HuH-7.5 (cell line): ENCODE results near the gene PFN3.
"Not testable (repeated sequence)": the region's sequence is repeated elsewhere in the genome, so short reads cannot be mapped to it uniquely, and the experiment has no call there.

Experiments used
- DNase-seq: peaks from one replicate; pipeline ENCODE4 v3.0.0; 2011; ENCODE audit warnings: low spot score

The PFN3 gene

DNA sequence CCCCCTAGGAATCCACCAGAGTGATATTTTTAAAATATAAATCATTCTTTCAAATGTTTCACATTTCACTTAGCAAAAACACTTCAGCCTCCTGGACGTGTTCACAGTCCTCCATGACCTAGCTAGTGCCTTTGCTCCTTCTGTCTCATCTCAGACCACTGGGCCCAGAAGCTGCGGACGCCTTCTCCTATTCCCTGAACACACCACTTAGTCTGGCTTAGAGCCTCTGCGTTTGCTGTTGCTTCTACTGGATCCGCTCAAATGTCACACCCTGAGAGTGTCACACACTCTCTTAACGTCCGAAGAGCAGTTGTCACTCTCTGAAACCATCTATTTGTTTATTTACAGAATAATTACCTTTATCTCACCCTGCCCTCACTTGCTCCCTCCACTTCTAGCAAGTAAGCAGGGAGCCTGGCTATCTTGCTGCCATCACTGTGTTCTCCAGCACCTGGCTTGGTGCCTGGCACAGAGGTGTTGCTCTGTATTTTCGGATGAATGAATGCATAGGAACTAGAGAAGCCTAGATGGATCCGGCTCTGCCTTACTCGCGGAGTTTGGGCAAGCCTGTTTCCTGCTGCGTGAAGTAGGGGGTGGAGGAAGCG lies 24.8 kb upstream of the PFN3 start:
- DNase-seq, result no peak

- no peak for DNase-seq
Observed at GRCh38 chr5:177423671-177424070, 23.2 kb upstream of the PFN3 start.

DNA sequence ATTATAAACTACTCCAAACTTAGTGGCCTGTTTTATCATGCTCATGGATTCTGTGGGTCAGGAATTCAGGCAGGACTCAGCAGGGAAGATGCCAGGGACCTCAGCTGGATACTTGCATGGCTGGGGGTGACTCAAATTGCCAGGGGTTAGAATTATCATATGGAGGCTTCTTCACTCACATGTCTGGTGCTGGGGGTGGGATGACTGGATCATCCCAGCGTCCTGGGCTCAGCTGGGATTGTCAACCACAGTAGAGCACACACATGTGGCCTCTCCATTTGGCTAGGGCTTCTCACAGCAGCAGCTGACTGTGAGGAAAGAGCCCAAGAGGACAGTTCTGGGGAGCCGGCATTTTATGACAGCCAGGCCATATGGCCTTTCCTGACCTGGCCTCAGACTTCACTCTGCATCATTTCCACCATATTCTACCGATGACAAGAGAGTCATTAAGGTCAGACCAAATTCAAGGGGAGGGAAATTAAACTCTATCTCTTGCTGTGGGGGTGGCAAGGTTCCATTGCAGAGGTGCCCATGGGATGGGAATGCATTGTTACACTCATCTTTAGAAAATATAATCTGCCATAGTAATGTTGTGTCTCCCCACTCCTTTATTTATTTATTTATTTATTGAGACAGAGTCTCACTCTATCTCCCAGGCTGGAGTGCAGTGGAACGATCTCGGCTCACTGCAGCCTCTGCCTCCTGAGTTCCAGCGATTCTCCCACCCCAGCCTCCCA lies 20.8 kb upstream of the PFN3 start:
- DNase-seq, result no peak

DNA sequence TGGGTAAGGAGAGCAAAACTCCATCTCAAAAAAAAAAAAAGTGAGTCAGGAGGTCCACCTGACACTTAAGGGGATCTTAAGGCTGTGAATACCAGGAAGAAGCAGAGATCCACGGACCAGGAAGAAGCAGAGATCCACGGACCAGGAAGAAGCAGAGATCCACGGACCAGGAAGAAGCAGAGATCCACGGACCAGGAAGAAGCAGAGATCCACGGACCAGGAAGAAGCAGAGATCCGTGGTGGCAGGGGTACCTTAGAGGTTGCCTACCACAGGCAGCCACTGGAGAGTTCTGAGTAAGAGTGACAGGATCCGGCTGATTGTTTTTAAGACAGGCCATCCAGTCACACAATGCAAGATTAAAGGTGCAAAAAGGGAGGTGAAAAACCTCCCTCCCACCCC lies 20.0 kb upstream of the PFN3 start:
- not testable (repeated sequence) for DNase-seq

GRCh38 chr5:177419046-177419445 lies 18.6 kb upstream of the PFN3 start:
- DNase-seq, result no peak

GRCh38 chr5:177417081-177417480 lies 16.6 kb upstream of the PFN3 start:
- DNase-seq, result not testable (repeated sequence)

- no peak for DNase-seq
Observed at GRCh38 chr5:177414481-177414880, 14.0 kb upstream of the PFN3 start.

DNA sequence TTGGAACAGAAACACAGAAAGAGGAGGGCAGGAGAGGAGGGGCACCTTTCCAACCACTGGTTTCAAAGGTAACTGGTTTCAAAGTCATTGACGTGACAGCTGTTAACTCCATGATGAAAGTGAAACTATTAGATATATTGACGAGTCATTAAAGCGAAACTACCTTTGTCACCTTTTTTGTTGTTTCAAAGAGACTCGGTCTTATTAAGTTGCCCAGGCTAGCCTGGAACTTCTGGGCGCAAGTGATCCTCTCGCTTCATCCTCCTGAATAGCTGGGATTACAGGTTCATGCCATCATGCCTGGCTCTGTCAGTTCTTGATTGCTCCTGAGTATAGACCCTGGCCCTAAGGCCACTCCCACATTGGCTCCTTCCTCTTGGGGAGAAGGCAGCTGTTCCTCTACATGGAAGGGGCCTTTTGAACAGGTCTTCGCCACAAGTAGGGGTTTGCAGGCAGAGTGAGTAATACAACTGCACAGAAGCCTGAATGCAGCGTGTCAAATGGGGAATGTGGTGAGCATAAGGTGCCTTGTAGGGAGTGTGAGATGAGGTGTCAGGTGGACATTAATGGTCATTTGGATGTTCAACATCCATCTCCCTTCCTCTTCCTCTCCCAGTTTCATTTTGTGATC lies 12.3 kb upstream of the PFN3 start:
- DNase-seq, result no peak

- no peak for DNase-seq
Observed at GRCh38 chr5:177410575-177410974, 10.1 kb upstream of the PFN3 start.

- DNase-seq, result peak; percentile 83
Observed at GRCh38 chr5:177409043-177409801, 8.8 kb upstream of the PFN3 start, which contains the start of gene F12. Gene F12, minus strand, starts transcription at chr5:177409564. Its CDS starts 37 bp downstream, at chr5:177409527.

DNA sequence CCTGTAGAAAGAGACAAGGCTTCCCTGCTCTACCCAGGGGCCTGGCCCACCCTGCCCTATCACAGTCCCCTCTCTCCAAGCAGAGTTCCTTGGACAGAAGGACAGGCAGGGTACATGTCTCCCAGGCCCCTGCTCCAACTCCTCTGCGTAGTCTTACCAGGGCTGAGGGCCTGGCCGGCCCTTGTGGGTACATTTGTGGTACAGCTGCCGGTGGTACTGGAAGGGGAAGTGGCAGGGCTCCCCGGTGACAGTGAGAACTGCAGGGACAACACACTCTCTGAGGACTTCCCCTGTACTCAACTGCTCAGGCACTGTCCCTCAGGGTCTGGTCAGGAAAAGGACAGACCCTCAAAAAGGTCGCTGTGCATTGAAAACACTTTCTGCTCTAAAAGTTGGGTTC lies 5.3 kb upstream of the PFN3 start:
- DNase-seq, result peak; percentile 5

- peak; percentile 8 for DNase-seq
Observed at GRCh38 chr5:177405312-177405711, 4.9 kb upstream of the PFN3 start.

DNA sequence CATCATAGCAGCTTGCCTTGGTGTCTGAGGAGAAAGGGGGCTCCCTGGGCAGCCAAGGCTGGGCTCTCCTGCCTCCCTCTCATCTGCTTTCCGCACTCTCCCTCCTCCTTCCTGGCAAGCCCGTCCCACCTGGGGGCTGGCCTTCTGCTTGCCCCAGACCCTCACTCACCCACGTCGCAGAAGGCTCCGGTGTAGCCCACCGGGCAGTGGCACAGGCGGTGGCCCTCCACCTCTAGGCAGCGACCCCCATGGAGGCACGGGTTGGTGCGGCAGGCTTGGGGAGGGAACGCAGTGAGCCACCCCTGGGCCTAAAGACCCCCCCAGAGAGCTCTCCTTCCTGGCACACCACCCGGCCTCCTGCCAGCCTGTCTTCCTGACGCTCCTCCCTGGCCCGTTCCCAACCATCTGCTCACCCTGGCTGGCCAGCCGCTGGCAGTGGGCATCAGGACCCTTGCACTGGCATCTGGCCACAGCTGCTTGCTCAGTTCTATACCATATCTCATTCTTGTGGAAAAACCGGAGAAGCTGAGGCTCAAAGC lies 4.2 kb upstream of the PFN3 start:
- peak; percentile 25 for DNase-seq

- DNase-seq, result peak; percentile 58
Observed at GRCh38 chr5:177403792-177404640, 3.6 kb upstream of the PFN3 start.

GRCh38 chr5:177403102-177403791 lies 2.8 kb upstream of the PFN3 start:
- no peak for DNase-seq

- DNase-seq, result peak; percentile 53
Observed at GRCh38 chr5:177402271-177403043, 2.0 kb upstream of the PFN3 start.

GRCh38 chr5:177397875-177398390 lies 2.5 kb downstream of the PFN3 start:
- no peak for DNase-seq

- DNase-seq, result no peak
Observed at GRCh38 chr5:177396807-177397206, 3.7 kb downstream of the PFN3 start.

- DNase-seq, result no peak
Observed at GRCh38 chr5:177396078-177396477, 4.4 kb downstream of the PFN3 start.

DNA sequence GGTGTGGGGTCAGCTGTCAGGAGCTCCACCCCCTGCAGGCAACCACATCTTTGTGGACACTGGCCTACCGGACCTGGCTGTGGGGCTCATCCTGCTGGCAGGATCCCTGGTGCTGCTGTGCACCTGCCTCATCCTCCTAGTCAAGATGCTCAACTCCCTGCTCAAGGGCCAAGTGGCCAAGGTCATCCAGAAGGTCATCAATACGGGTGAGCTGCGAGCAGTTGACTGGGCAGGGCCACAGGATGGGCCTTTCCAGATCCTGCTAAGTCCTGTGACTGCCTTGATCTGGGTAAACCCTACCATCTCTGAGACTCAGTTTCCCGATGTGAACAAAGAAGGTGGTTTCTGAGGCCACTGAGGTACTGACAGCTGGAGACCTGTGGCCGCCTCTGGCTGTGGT lies 6.5 kb downstream of the PFN3 start:
- peak; percentile 8 for DNase-seq
